B cell (primary cell): ENCODE data around the gene FXYD4. TPM values are rescaled to one million over a fixed set of nuclear protein-coding genes. Genes with fewer than 3 reads are reported as not detected.

Experiments
- ATAC-seq: fragments of 200-7000 bp; cut with Tn5 transposase; one replicate; pipeline ENCODE4 v1.10.0; 2021; ENCODE audit warnings: low read depth, mild to moderate bottlenecking, moderate number of reproducible peaks, moderate library complexity
- CTCF ChIA-PET: fragments of 350-600 bp; sonication (Branson Sonifier 250); formaldehyde crosslinking; loops from one replicate; lab custom pipeline; 2021; ENCODE audit warnings: antibody characterized with exemption, inconsistent platforms; lab: Charles Lee
- POLR2A ChIA-PET: fragments of 350-600 bp; sonication (Branson Sonifier 250); formaldehyde crosslinking; loops from one replicate; lab custom pipeline; 2021; ENCODE audit warnings: antibody characterized with exemption; lab: Charles Lee
- DNase-seq: peaks from one replicate; pipeline ENCODE4 v3.0.0; 2013
- H2AFZ ChIP-seq: 2 replicates; pipeline ENCODE4 v1.6.1; 2012; ENCODE audit warnings: mild to moderate bottlenecking, low read depth, low read length; ENCODE audit not compliant: insufficient read depth, poor library complexity, severe bottlenecking
- H3K27ac ChIP-seq, 2 donors: 1 replicate in 1 of 2; 2 replicates in 1 of 2; pipeline ENCODE4 v1.5.1; 2012 to 2013; ENCODE audit warnings: low read length in 2 of 2, mild to moderate bottlenecking in 2 of 2, moderate library complexity in 1 of 2
- H3K27me3 ChIP-seq, 4 experiments: fragments of 200-600 bp in 1 of 4; sonication (generic) in 1 of 4; replicated peaks in 1 of 4; 1 replicate in 2 of 4; 2 replicates in 2 of 4; pipeline versions ENCODE4 v1.6.1 to v1.7.0; 2013 to 2016; ENCODE audit warnings: low read length in 3 of 4, mild to moderate bottlenecking in 2 of 4, mixed read lengths in 1 of 4, moderate library complexity in 1 of 4; ENCODE audit not compliant: insufficient read depth in 4 of 4, control insufficient read depth in 3 of 4; ENCODE audit errors: control extremely low read depth in 1 of 4
- H3K36me3 ChIP-seq, 2 experiments: replicated peaks in 1 of 2; 1 replicate in 1 of 2; 2 replicates in 1 of 2; pipeline versions ENCODE4 v1.6.1 to v1.7.1; 2013; ENCODE audit warnings: low read length in 1 of 2; ENCODE audit not compliant: insufficient read depth in 2 of 2, control insufficient read depth in 1 of 2; ENCODE audit errors: control extremely low read depth in 1 of 2, extremely low read depth in 1 of 2
- H3K4me1 ChIP-seq, 2 donors: fragments of 200-600 bp in 1 of 2; sonication (generic) in 1 of 2; 1 replicate in 1 of 2; 2 replicates in 1 of 2; pipeline versions ENCODE4 v1.5.1 to v1.6.1; 2013 to 2017; ENCODE audit warnings: low read length in 2 of 2; ENCODE audit not compliant: control insufficient read depth in 2 of 2, insufficient read depth in 2 of 2
- H3K4me2 ChIP-seq: replicated peaks from 2 replicates; pipeline ENCODE3; 2012; ENCODE audit warnings: mild to moderate bottlenecking, low read depth, low read length; ENCODE audit not compliant: poor library complexity, severe bottlenecking
- H3K4me3 ChIP-seq, 5 experiments: fragments of 200-600 bp in 1 of 5; sonication (generic) in 1 of 5; 1 replicate in 3 of 5; 2 replicates in 2 of 5; pipeline versions ENCODE4 v1.5.1 to v1.7.0; 2011 to 2016; ENCODE audit warnings: low read length in 4 of 5, mild to moderate bottlenecking in 4 of 5, low read depth in 2 of 5, control low read depth in 1 of 5, moderate library complexity in 1 of 5; ENCODE audit not compliant: insufficient read depth in 1 of 5; ENCODE audit errors: control extremely low read depth in 1 of 5, extremely low read depth in 1 of 5
- H3K79me2 ChIP-seq: fragments of 200-600 bp; sonication (generic); one replicate; pipeline ENCODE4 v1.6.0; 2016; ENCODE audit warnings: low read length; ENCODE audit not compliant: control insufficient read depth, insufficient read depth
- H3K9ac ChIP-seq: fragments of 200-600 bp; sonication (generic); 2 replicates; pipeline ENCODE4 v1.6.1; 2017; ENCODE audit warnings: mild to moderate bottlenecking, low read length, moderate library complexity
- H3K9me3 ChIP-seq, 3 donors: one replicate each; pipeline versions ENCODE4 v1.6.1 to v1.7.1; 2013; ENCODE audit warnings: low read length in 2 of 3; ENCODE audit not compliant: control insufficient read depth in 2 of 3, insufficient read depth in 1 of 3; ENCODE audit errors: control extremely low read depth in 1 of 3
- H4K20me1 ChIP-seq: 2 replicates; pipeline ENCODE4 v1.6.0; 2012; ENCODE audit warnings: mild to moderate bottlenecking, low read length; ENCODE audit not compliant: insufficient read depth, control insufficient read depth, poor library complexity, severe bottlenecking
- H3K27ac Mint-ChIP-seq: one replicate; pipeline ENCODE4 v1.8.0; 2021; ENCODE audit warnings: mixed read lengths
- H3K27me3 Mint-ChIP-seq: one replicate; pipeline ENCODE4 v1.8.0; 2021; ENCODE audit warnings: mixed read lengths
- H3K4me1 Mint-ChIP-seq: one replicate; pipeline ENCODE4 v1.8.0; 2021; ENCODE audit warnings: mixed read lengths
- H3K4me3 Mint-ChIP-seq: one replicate; pipeline ENCODE4 v1.8.0; 2021; ENCODE audit warnings: mixed read lengths
- H3K9me3 Mint-ChIP-seq: one replicate; pipeline ENCODE4 v1.8.0; 2022; ENCODE audit warnings: mixed read lengths; ENCODE audit not compliant: insufficient read depth
- CTCF ChIP-seq: fragments of 200-600 bp; IDR thresholded peaks from one replicate; pipeline ENCODE4 v1.8.0; 2022; ENCODE audit warnings: antibody characterized with exemption, mild to moderate bottlenecking
- EZH2 ChIP-seq: IDR thresholded peaks from 2 replicates; pipeline ENCODE4 v1.6.1; 2012; ENCODE audit warnings: borderline replicate concordance, low read depth, mild to moderate bottlenecking, moderate library complexity, low read length; ENCODE audit not compliant: insufficient read depth, poor library complexity, severe bottlenecking
- WGBS: methylation state at CpG from one replicate; pipeline ENCODE4 v1.1.5; 2013; ENCODE audit warnings: missing lambda C conversion rate; ENCODE audit not compliant: insufficient coverage; 5-methylcytosine and 5-hydroxymethylcytosine counted together
- intact Hi-C: fragments of 100-400 bp; cut with micrococcal nuclease; formaldehyde crosslinking; loops from one replicate; pipeline ENCODE4 v1.10.0; 2022
- polyA plus RNA-seq: library from polyadenylated mRNA; depleted of rRNA; stranded (reverse); fragments of >200 nt; gene quantifications from 2 replicates; pipeline ENCODE4 v1.2.3, GENCODE V29; 2012
- total RNA-seq, 2 donors: library from RNA; stranded (reverse); fragments of 120-200 nt in 1 of 2; gene quantifications; 1 replicate in 1 of 2; 2 replicates in 1 of 2; pipeline versions ENCODE4 v1.2.3 to v1.2.4, GENCODE V29; 2013 to 2022

The FXYD4 gene
- total and polyA plus RNA-seq, 2 donors (not counting 1 experiment from before 2014, with no cell fraction given) = not detected

- no peaks in the 10 kb centered on the region for H3K9me3 ChIP-seq
- H3K4me2 ChIP-seq = peak overlapping the region; percentile 84
- ChIA-PET POLR2A (interaction anchor here (0.6 to 2.9 kb wide), 9 partner anchors 11 to 210 kb away, joined by 3 to 19 read pairs (median 6); partner anchors contain the start of genes HNRNPF and ZNF487), CTCF (interaction anchor here (0.8 to 2.5 kb wide), 5 partner anchors 11 to 29 kb away, joined by 3 to 13 read pairs (median 5); partner anchors contain the start of gene HNRNPF)
- peaks cover 26% of the 10 kb centered on the region for H3K4me1 Mint-ChIP-seq
- H2AFZ ChIP-seq = peak overlapping the region; percentile 94
- no peaks in the 10 kb centered on the region for H4K20me1 ChIP-seq
- peak; percentile 35 for TF ChIP-seq CTCF
- TF ChIP-seq EZH2 = no peak
- DNase-seq (peak; percentile 85), ATAC-seq (peak; percentile 83)
- intact Hi-C loops = loop anchor here (1.0 kb wide), 2 partner anchors 11 to 16 kb away; partner anchors contain the start of gene HNRNPF
- H3K9me3 Mint-ChIP-seq = no peaks in the 10 kb centered on the region
- H3K4me3 Mint-ChIP-seq = peak overlapping the region; percentile 95
- peaks cover 4% of the 10 kb centered on the region for H3K79me2 ChIP-seq
- peak overlapping the region; percentile 90 to 95 for H3K27ac ChIP-seq
- H3K4me3 ChIP-seq = peak overlapping the region; percentile 25 to 80 (median 70)
- H3K27me3 Mint-ChIP-seq = no peaks in the 10 kb centered on the region
- H3K36me3 ChIP-seq = no peaks in the 10 kb centered on the region
- under 1% methylated on average over 63 of the region's 63 CpGs for WGBS
- H3K27ac Mint-ChIP-seq = peak overlapping the region; percentile 98
- H3K4me1 ChIP-seq = peaks cover 28 to 38% of the 10 kb centered on the region in 2 donors
- peak overlapping the region; percentile 82 for H3K9ac ChIP-seq
- H3K27me3 ChIP-seq = no peaks in the 10 kb centered on the region
Measured at GRCh38 chr10:43420369-43421200, 49.1 kb downstream of the FXYD4 start.

DNA sequence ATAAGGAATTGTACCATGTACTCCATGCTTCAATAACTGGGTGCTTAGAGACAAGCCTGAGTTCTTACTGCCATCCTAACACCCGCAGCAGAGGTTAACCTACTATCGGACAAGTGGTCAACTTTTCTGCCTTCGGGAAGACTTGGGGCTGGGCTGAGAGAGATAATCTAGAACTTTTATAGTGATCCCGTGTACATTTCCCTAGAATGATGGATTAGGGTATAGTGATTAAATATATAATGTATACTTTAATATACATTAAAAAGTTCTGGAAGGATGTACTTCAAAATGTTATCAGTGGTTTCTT lies 49.7 kb downstream of the FXYD4 start:
- Histone ChIP-seq H3K27ac (peak overlapping the region; percentile 90 to 95), H3K9ac (peak overlapping the region; percentile 82), H4K20me1 (no peaks in the 10 kb centered on the region), H2AFZ (peak overlapping the region; percentile 94), H3K4me2 (peak overlapping the region; percentile 84), H3K79me2 (peaks cover 4% of the 10 kb centered on the region), H3K9me3 (no peaks in the 10 kb centered on the region), H3K27me3 (no peaks in the 10 kb centered on the region), H3K36me3 (no peaks in the 10 kb centered on the region), H3K4me1 (peaks cover 28 to 38% of the 10 kb centered on the region in 2 donors), H3K4me3 (peak overlapping the region; percentile 1 to 80 (median 70))
- Mint-ChIP-seq H3K9me3 (no peaks in the 10 kb centered on the region), H3K27me3 (no peaks in the 10 kb centered on the region), H3K4me1 (peaks cover 26% of the 10 kb centered on the region), H3K27ac (peak overlapping the region; percentile 98), H3K4me3 (peak overlapping the region; percentile 95)
- TF ChIP-seq EZH2 = no peak
- no peak for TF ChIP-seq CTCF
- DNase-seq (no peak), ATAC-seq (no peak)
- no CpG with 5 or more reads among the region's 4 CpGs for WGBS
- ChIA-PET POLR2A (interaction anchor here (0.6 to 2.9 kb wide), 7 partner anchors 11 to 210 kb away, joined by 3 to 19 read pairs (median 6); partner anchors contain the start of genes HNRNPF and ZNF487), CTCF (interaction anchor here (0.6 to 1.8 kb wide), 4 partner anchors 15 to 28 kb away, joined by 3 to 5 read pairs (median 4); no protein-coding TSS in a partner anchor)
- intact Hi-C loops = no loop called here
